Measurements from ENCODE around the gene FGFRL1. TPM values are rescaled to one million over a fixed set of nuclear protein-coding genes. Genes with fewer than 3 reads are reported as not detected.

FGFRL1 gene
- total RNA-seq, 1 experiment from 2014 or later, result 59.5 TPM

GRCh38 chr4:984336-985054, 26.9 kb upstream of the FGFRL1 start:
- Histone ChIP-seq H3K4me2 (peak overlapping the region; percentile 99), H3K9me2 (ENCODE audit: insufficient read depth) (no peaks in the 10 kb centered on the region), H3F3A (ENCODE audit: insufficient read depth, low read depth) (peaks cover 29% of the 10 kb centered on the region), H3K27me3 (ENCODE audit: insufficient read depth, low read depth) (no peaks in the 10 kb centered on the region), H2AFZ (peak overlapping the region; percentile 63), H3K4me1 (replicated peaks; ENCODE audit: insufficient read depth) (peaks cover 29% of the 10 kb centered on the region), H3K4me3 (peak overlapping the region; percentile 47; the same call in 1 of the 2 replicates), H3K27ac (no peak overlapping the region), H3K36me3 (ENCODE audit: low read depth) (no peaks in the 10 kb centered on the region), H4K20me1 (ENCODE audit: insufficient read depth) (peaks cover 5% of the 10 kb centered on the region; the same call in 1 of the 2 replicates), H3K79me2 (ENCODE audit: low read depth) (peaks cover 22% of the 10 kb centered on the region), H3K9me3 (ENCODE audit: insufficient read depth, low read depth) (no peaks in the 10 kb centered on the region)
- ChIA-PET POLR2A (ENCODE audit: unreplicated experiment) (interaction anchor here (0.6 kb wide), 1 partner anchor 762 kb away, joined by 3 read pairs; no protein-coding TSS in a partner anchor), CTCF (no interaction called here)
- intact Hi-C loops (cut with micrococcal nuclease; ENCODE audit: unreplicated experiment), result loop anchor here (10.0 kb wide), 1 partner anchor 370 kb away; no protein-coding TSS in a partner anchor
- BruUV-seq (replicated peaks), result no TSS peak
- TF ChIP-seq EZH2 (IDR thresholded peaks at IDR 0.05; ENCODE audit: low read depth) (no peak), CTCF (conservative IDR thresholded peaks at IDR 0.05) (no peak)
- no peak for DNase-seq

- ChIA-PET POLR2A (ENCODE audit: unreplicated experiment) (interaction anchor here (0.6 kb wide), 2 partner anchors 723 to 761 kb away, joined by 3 to 21 read pairs; no protein-coding TSS in a partner anchor), CTCF (no interaction called here)
- BruUV-seq (replicated peaks), result no TSS peak
- Histone ChIP-seq H2AFZ (peak overlapping the region; percentile 63), H4K20me1 (ENCODE audit: insufficient read depth) (peaks cover 5% of the 10 kb centered on the region; the same call in 1 of the 2 replicates), H3K4me3 (peak overlapping the region; percentile 47; the same call in 1 of the 2 replicates), H3K4me1 (replicated peaks; ENCODE audit: insufficient read depth) (peaks cover 28% of the 10 kb centered on the region), H3K9me2 (ENCODE audit: insufficient read depth) (no peaks in the 10 kb centered on the region), H3K4me2 (peak overlapping the region; percentile 99), H3K9me3 (ENCODE audit: insufficient read depth, low read depth) (no peaks in the 10 kb centered on the region), H3F3A (ENCODE audit: insufficient read depth, low read depth) (peaks cover 25% of the 10 kb centered on the region), H3K27ac (no peak overlapping the region), H3K36me3 (ENCODE audit: low read depth) (no peaks in the 10 kb centered on the region), H3K27me3 (ENCODE audit: insufficient read depth, low read depth) (no peaks in the 10 kb centered on the region), H3K79me2 (ENCODE audit: low read depth) (peaks cover 22% of the 10 kb centered on the region)
- no peak for TF ChIP-seq CTCF (conservative IDR thresholded peaks at IDR 0.05)
- no peak for TF ChIP-seq EZH2 (IDR thresholded peaks at IDR 0.05; ENCODE audit: low read depth)
- DNase-seq, result peak; percentile 53 to 80
- intact Hi-C loops (cut with micrococcal nuclease; ENCODE audit: unreplicated experiment), result loop anchor here (10.0 kb wide), 1 partner anchor 370 kb away; no protein-coding TSS in a partner anchor
These were observed 26.1 kb upstream of the FGFRL1 start for GRCh38 chr4:985123-985830.

GRCh38 chr4:986428-986878, 25.0 kb upstream of the FGFRL1 start:
- H2AFZ ChIP-seq, result peak overlapping the region; percentile 98
- CTCF ChIA-PET, result interaction anchor here (0.6 to 1.0 kb wide), 2 partner anchors 56 to 425 kb away, joined by 3 to 4 read pairs; no protein-coding TSS in a partner anchor
- H4K20me1 ChIP-seq (ENCODE audit: insufficient read depth), result peaks cover 5% of the 10 kb centered on the region; the same call in 1 of the 2 replicates
- no peak for DNase-seq
- peak overlapping the region; percentile 99 for H3K4me2 ChIP-seq
- intact Hi-C loops (cut with micrococcal nuclease; ENCODE audit: unreplicated experiment), result loop anchor here (2.0 to 10.0 kb wide), 2 partner anchors 54 to 372 kb away; partner anchors contain the start of genes GAK and TMEM175
- TF ChIP-seq EZH2 (IDR thresholded peaks at IDR 0.05; ENCODE audit: low read depth) (no peak), CTCF (conservative IDR thresholded peaks at IDR 0.05) (no peak)
- H3K4me1 ChIP-seq (replicated peaks; ENCODE audit: insufficient read depth), result peaks cover 28% of the 10 kb centered on the region
- peaks cover 21% of the 10 kb centered on the region for H3F3A ChIP-seq (ENCODE audit: insufficient read depth, low read depth)
- peak overlapping the region; percentile 79 for H3K4me3 ChIP-seq
- no peaks in the 10 kb centered on the region for H3K27me3 ChIP-seq (ENCODE audit: insufficient read depth, low read depth)
- POLR2A ChIA-PET (ENCODE audit: unreplicated experiment), result interaction anchor here (1.0 kb wide), 1 partner anchor 54 kb away, joined by 12 read pairs; the partner anchor contains the start of genes GAK and TMEM175
- no peaks in the 10 kb centered on the region for H3K36me3 ChIP-seq (ENCODE audit: low read depth)
- peaks cover 22% of the 10 kb centered on the region for H3K79me2 ChIP-seq (ENCODE audit: low read depth)
- peak overlapping the region; percentile 35; the same call in 1 of the 2 replicates for H3K27ac ChIP-seq
- no peaks in the 10 kb centered on the region for H3K9me3 ChIP-seq (ENCODE audit: insufficient read depth, low read depth)
- no peaks in the 10 kb centered on the region for H3K9me2 ChIP-seq (ENCODE audit: insufficient read depth)
- no TSS peak for BruUV-seq (replicated peaks)
